ENCODE results near the gene PHPT1. TPM values are rescaled to one million over a fixed set of nuclear protein-coding genes. Genes with fewer than 3 reads are reported as not detected.

PHPT1 gene
- total and polyA plus RNA-seq, 2 of the 13 experiments (the other 11 are each of a cell fraction or from before 2014, with no cell fraction given) = 189 to 192 TPM

DNA sequence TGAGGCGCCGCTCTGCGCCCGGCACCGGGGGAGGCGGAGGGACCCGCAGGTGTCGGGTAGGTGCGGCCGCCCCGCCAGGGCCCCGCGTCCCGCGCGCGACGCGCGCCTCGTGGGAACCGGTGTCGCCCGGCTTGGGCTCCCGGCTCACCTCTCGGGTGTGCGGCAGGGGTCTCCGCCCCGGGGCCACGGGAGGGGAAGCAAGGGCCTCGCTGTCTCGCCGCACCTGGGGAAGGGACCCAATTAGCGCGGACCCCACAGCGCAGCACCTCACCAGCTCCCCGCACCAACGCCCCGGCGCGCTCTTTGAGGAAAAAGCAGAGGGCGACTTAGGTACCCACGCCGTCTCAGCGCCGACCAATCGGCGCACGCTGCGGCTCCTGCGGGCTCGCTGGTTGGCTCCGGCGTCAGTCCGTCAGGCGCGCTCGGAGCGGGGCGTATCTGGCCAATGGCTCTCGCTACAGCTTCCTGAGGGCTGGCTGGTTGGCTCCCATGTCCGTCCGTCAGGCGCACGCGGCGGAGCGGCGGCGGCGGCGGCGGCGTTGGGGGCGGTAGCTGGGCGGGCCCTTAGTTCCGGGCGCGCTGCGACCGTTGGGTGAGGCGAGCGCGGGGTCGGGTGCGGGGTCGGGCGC lies 36.9 kb downstream of the PHPT1 start, which contains the start of gene TRAF2 (continued):
- TF ChIP-seq, protein P1, sequence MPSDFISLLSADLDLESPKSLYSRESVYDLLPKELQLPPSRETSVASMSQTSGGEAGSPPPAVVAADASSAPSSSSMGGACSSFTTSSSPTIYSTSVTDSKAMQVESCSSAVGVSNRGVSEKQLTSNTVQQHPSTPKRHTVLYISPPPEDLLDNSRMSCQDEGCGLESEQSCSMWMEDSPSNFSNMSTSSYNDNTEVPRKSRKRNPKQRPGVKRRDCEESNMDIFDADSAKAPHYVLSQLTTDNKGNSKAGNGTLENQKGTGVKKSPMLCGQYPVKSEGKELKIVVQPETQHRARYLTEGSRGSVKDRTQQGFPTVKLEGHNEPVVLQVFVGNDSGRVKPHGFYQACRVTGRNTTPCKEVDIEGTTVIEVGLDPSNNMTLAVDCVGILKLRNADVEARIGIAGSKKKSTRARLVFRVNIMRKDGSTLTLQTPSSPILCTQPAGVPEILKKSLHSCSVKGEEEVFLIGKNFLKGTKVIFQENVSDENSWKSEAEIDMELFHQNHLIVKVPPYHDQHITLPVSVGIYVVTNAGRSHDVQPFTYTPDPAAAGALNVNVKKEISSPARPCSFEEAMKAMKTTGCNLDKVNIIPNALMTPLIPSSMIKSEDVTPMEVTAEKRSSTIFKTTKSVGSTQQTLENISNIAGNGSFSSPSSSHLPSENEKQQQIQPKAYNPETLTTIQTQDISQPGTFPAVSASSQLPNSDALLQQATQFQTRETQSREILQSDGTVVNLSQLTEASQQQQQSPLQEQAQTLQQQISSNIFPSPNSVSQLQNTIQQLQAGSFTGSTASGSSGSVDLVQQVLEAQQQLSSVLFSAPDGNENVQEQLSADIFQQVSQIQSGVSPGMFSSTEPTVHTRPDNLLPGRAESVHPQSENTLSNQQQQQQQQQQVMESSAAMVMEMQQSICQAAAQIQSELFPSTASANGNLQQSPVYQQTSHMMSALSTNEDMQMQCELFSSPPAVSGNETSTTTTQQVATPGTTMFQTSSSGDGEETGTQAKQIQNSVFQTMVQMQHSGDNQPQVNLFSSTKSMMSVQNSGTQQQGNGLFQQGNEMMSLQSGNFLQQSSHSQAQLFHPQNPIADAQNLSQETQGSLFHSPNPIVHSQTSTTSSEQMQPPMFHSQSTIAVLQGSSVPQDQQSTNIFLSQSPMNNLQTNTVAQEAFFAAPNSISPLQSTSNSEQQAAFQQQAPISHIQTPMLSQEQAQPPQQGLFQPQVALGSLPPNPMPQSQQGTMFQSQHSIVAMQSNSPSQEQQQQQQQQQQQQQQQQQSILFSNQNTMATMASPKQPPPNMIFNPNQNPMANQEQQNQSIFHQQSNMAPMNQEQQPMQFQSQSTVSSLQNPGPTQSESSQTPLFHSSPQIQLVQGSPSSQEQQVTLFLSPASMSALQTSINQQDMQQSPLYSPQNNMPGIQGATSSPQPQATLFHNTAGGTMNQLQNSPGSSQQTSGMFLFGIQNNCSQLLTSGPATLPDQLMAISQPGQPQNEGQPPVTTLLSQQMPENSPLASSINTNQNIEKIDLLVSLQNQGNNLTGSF (CRISPR knock-in tag; IDR thresholded peaks at IDR 0.05) = no peak
- 0 out of 2 replicates have a peak, but pooled peaks have one; percentile 43 for TF ChIP-seq ZNF792 (CRISPR knock-in tag; IDR thresholded peaks at IDR 0.05)
- 0 out of 2 replicates have a peak, but pooled peaks have one; percentile 3 for TF ChIP-seq ZNF543 (CRISPR knock-in tag; IDR thresholded peaks at IDR 0.05)
- no peak for TF ChIP-seq RBM39 (IDR thresholded peaks at IDR 0.05; ENCODE audit: low read depth, low read length, poor library complexity, severe bottlenecking)
- TF ChIP-seq, protein P2, sequence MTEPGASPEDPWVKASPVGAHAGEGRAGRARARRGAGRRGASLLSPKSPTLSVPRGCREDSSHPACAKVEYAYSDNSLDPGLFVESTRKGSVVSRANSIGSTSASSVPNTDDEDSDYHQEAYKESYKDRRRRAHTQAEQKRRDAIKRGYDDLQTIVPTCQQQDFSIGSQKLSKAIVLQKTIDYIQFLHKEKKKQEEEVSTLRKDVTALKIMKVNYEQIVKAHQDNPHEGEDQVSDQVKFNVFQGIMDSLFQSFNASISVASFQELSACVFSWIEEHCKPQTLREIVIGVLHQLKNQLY (CRISPR knock-in tag; IDR thresholded peaks at IDR 0.05) = no peak
- no peak for TF ChIP-seq ZNF282 (IDR thresholded peaks at IDR 0.05; ENCODE audit: partially characterized antibody)
- no peak for TF ChIP-seq PCBP2 (optimal IDR thresholded peaks at IDR 0.05; ENCODE audit: low read depth, low read length, poor library complexity, severe bottlenecking)
- TF ChIP-seq GATAD1 (CRISPR knock-in tag; IDR thresholded peaks at IDR 0.05) = peak; percentile 60
- TF ChIP-seq, protein P3, sequence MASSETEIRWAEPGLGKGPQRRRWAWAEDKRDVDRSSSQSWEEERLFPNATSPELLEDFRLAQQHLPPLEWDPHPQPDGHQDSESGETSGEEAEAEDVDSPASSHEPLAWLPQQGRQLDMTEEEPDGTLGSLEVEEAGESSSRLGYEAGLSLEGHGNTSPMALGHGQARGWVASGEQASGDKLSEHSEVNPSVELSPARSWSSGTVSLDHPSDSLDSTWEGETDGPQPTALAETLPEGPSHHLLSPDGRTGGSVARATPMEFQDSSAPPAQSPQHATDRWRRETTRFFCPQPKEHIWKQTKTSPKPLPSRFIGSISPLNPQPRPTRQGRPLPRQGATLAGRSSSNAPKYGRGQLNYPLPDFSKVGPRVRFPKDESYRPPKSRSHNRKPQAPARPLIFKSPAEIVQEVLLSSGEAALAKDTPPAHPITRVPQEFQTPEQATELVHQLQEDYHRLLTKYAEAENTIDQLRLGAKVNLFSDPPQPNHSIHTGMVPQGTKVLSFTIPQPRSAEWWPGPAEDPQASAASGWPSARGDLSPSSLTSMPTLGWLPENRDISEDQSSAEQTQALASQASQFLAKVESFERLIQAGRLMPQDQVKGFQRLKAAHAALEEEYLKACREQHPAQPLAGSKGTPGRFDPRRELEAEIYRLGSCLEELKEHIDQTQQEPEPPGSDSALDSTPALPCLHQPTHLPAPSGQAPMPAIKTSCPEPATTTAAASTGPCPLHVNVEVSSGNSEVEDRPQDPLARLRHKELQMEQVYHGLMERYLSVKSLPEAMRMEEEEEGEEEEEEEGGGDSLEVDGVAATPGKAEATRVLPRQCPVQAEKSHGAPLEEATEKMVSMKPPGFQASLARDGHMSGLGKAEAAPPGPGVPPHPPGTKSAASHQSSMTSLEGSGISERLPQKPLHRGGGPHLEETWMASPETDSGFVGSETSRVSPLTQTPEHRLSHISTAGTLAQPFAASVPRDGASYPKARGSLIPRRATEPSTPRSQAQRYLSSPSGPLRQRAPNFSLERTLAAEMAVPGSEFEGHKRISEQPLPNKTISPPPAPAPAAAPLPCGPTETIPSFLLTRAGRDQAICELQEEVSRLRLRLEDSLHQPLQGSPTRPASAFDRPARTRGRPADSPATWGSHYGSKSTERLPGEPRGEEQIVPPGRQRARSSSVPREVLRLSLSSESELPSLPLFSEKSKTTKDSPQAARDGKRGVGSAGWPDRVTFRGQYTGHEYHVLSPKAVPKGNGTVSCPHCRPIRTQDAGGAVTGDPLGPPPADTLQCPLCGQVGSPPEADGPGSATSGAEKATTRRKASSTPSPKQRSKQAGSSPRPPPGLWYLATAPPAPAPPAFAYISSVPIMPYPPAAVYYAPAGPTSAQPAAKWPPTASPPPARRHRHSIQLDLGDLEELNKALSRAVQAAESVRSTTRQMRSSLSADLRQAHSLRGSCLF (CRISPR knock-in tag; IDR thresholded peaks at IDR 0.05; ENCODE audit: borderline replicate concordance) = no peak
- TF ChIP-seq ZNF230 (CRISPR knock-in tag; IDR thresholded peaks at IDR 0.05) = no peak
- TF ChIP-seq ZNF678 (CRISPR knock-in tag; IDR thresholded peaks at IDR 0.05) = no peak
- no peak for TF ChIP-seq HOXA5 (CRISPR knock-in tag; IDR thresholded peaks at IDR 0.05)
- TF ChIP-seq MAZ (IDR thresholded peaks at IDR 0.05; ENCODE audit: borderline replicate concordance, low read depth, low read length) = no peak
- peak; percentile 59; the same call in 1 of the 2 replicates for TF ChIP-seq MAZ (CRISPR knock-in tag; IDR thresholded peaks at IDR 0.05; ENCODE audit: low read depth)
- no peak for TF ChIP-seq PAF1 (CRISPR knock-in tag; IDR thresholded peaks at IDR 0.05)
- TF ChIP-seq, protein P4, sequence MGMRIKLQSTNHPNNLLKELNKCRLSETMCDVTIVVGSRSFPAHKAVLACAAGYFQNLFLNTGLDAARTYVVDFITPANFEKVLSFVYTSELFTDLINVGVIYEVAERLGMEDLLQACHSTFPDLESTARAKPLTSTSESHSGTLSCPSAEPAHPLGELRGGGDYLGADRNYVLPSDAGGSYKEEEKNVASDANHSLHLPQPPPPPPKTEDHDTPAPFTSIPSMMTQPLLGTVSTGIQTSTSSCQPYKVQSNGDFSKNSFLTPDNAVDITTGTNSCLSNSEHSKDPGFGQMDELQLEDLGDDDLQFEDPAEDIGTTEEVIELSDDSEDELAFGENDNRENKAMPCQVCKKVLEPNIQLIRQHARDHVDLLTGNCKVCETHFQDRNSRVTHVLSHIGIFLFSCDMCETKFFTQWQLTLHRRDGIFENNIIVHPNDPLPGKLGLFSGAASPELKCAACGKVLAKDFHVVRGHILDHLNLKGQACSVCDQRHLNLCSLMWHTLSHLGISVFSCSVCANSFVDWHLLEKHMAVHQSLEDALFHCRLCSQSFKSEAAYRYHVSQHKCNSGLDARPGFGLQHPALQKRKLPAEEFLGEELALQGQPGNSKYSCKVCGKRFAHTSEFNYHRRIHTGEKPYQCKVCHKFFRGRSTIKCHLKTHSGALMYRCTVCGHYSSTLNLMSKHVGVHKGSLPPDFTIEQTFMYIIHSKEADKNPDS (CRISPR knock-in tag; IDR thresholded peaks at IDR 0.05) = no peak

Data from HepG2 (cell line).